ENCODE data around the gene STPG1. TPM values are rescaled to one million over a fixed set of nuclear protein-coding genes. Genes with fewer than 3 reads are reported as not detected.

Gene STPG1
- total and polyA plus RNA-seq, 2 donors (not counting 3 experiments of a cell fraction or from before 2014, with no cell fraction given): 6.3 to 10.2 TPM

DNA sequence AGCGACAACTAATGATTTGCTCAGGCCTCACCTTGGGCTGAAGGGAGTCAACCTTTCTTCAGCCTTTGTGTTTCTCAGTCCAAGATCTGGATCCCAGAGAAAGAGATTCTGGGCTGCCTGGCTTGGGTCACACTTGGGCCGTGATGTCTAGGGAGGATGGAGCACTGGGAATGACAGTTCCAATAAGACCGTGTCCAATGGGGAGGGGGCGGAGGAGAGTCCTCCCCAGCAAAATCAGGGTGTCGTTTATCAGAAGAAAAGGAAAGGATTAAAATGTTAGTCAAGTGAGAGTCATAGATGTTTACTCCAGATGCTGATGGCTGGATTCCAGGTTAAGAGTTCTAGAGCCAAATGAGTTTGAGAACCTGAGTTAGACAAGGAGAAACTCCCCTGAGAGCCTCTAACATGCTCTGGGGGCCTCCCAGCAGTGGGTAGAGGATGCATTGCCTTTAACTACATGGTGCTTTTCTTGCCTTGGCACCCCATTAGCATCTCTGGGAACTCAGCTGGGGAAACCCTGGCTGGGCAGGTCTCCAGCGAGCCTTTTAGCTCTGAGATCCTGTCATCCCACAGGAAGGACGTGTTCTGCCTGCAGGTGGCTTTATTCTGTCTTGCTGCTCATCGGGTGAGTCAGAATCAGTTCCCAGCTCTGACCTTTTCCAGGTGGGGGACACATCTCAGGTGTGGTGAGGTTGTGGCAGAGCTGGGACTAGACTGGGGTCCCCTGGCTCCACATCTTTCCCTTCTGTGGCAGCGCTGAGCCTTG is 24.2 kb upstream of the STPG1 start:
- dilution Hi-C loops (cut with MboI; ENCODE audit: extremely low pct_ligation_motif_present, low sequenced_read_pairs): no loop called here
- Histone ChIP-seq H4K20me1 (replicated peaks; ENCODE audit: control insufficient read depth, extremely low read depth, insufficient read depth, low read length) (no peaks in the 10 kb centered on the region), H3K79me2 (ENCODE audit: control insufficient read depth, insufficient read depth, low read length) (no peaks in the 10 kb centered on the region), H3K9ac (replicated peaks; ENCODE audit: extremely low read depth, insufficient read depth, low read length) (no peak overlapping the region), H3K36me3 (ENCODE audit: control insufficient read depth in 2 of 2, extremely low read depth in 1 of 2, insufficient read depth in 2 of 2, low read length in 2 of 2) (no peaks in the 10 kb centered on the region), H3K4me2 (ENCODE audit: insufficient read depth, low read length) (no peak overlapping the region), H3K4me3 (replicated peaks in 1 of 3; ENCODE audit: insufficient read depth in 1 of 3, low read depth in 1 of 3, low read length in 3 of 3) (no peak overlapping the region), H3K27ac (ENCODE audit: insufficient read depth, low read depth, low read length) (no peak overlapping the region), H3K4me1 (ENCODE audit: control insufficient read depth, extremely low read depth, insufficient read depth, low read length) (no peaks in the 10 kb centered on the region), H2AFZ (ENCODE audit: low read depth, low read length) (no peak overlapping the region), H3K27me3 (ENCODE audit: control insufficient read depth in 2 of 2, insufficient read depth in 2 of 2, low read length in 2 of 2) (no peaks in the 10 kb centered on the region), H3K9me3 (replicated peaks; ENCODE audit: control insufficient read depth, insufficient read depth, low read length) (no peaks in the 10 kb centered on the region), H3K9me1 (replicated peaks; ENCODE audit: control insufficient read depth, extremely low read depth, insufficient read depth, low read length) (no peaks in the 10 kb centered on the region)
- no peak for FAIRE-seq
- DNase-seq (ENCODE audit: low read depth, low spot score): no peak
- ChIA-PET CTCF (interaction anchor here (1.3 kb wide), 1 partner anchor 239 kb away, joined by 4 read pairs; no protein-coding TSS in a partner anchor), POLR2A (no interaction called here)
- intact Hi-C loops (cut with micrococcal nuclease): no loop called here
- TF ChIP-seq FOS (IDR thresholded peaks at IDR 0.05; ENCODE audit: borderline replicate concordance, insufficient read depth, low read length) (no peak), EZH2 (IDR thresholded peaks at IDR 0.05; ENCODE audit: borderline replicate concordance, low read depth, low read length, severe bottlenecking) (no peak), GATA2 (IDR thresholded peaks at IDR 0.05; ENCODE audit: insufficient read depth, insufficient read length, low read depth, low read length) (no peak), POLR2AphosphoS5 (IDR thresholded peaks at IDR 0.05; ENCODE audit: insufficient read depth, low read depth, low read length) (no peak)
- TF ChIP-seq, protein P1, sequence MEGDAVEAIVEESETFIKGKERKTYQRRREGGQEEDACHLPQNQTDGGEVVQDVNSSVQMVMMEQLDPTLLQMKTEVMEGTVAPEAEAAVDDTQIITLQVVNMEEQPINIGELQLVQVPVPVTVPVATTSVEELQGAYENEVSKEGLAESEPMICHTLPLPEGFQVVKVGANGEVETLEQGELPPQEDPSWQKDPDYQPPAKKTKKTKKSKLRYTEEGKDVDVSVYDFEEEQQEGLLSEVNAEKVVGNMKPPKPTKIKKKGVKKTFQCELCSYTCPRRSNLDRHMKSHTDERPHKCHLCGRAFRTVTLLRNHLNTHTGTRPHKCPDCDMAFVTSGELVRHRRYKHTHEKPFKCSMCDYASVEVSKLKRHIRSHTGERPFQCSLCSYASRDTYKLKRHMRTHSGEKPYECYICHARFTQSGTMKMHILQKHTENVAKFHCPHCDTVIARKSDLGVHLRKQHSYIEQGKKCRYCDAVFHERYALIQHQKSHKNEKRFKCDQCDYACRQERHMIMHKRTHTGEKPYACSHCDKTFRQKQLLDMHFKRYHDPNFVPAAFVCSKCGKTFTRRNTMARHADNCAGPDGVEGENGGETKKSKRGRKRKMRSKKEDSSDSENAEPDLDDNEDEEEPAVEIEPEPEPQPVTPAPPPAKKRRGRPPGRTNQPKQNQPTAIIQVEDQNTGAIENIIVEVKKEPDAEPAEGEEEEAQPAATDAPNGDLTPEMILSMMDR (IDR thresholded peaks at IDR 0.05; ENCODE audit: extremely low read depth in 1 of 2, insufficient read depth in 1 of 2, low read depth in 1 of 2, low read length in 2 of 2): no peak
- BruUV-seq (replicated peaks): no TSS peak

All from endothelial cell of umbilical vein (primary cell).